M059J (cell line): ENCODE data around the gene IPO5. TPM values are rescaled to one million over a fixed set of nuclear protein-coding genes. Genes with fewer than 3 reads are reported as not detected.

ENCODE experiments used
- DNase-seq: peaks from one replicate; pipeline ENCODE4 v3.0.0-alpha.2; 2012; ENCODE audit warnings: low read depth
- total RNA-seq: library from RNA; depleted of rRNA; stranded (reverse); fragments of >200 nt; shearing (Covaris generic); gene quantifications from 2 replicates; pipeline ENCODE4 v1.2.3, GENCODE V29; 2014; rRNA removed

Gene IPO5
- total RNA-seq, 1 experiment from 2014 or later: 98.2 TPM

GRCh38 chr13:98059276-98059675 is 105.8 kb downstream of the IPO5 start:
- DNase-seq: no peak

DNA sequence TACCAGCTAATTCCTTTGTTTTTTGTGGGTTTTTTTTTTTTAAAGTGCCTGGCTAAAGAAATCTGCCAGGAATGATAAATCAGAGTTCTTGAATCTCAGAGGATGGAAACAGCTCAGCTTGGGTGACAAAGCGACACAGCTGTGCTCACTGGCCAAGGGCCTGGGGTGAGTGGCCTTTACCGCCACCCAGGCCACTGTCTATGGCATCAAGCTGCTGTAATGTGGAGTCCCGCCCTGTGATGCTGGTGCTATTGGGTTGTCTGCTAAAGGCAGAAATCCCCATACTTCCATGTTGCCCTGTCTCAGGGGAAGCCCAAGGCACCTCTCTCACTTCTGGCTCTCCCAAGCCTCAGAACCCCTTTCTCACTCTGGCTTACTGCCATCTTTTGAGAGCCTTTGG is 106.8 kb downstream of the IPO5 start:
- DNase-seq: no peak

DNA sequence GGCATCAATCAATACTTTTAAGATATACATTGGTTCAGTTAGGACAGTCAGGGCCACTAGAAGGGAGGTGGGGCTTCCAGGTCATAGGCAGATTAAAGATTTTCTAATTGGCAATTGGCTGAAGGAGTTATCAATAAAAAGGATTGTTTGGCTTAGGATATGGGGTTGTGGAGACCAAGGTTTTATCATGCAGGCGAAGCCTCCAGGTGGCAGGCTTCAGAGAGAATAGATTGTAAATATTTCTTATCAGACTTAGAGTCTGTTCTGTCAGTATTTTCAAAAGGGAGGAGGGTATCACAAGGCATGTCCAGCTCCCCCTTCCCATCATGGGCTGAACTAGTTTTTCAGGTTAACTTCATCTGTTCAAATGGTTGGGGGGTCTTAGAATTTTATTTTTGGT is 112.0 kb downstream of the IPO5 start:
- DNase-seq: no peak

DNA sequence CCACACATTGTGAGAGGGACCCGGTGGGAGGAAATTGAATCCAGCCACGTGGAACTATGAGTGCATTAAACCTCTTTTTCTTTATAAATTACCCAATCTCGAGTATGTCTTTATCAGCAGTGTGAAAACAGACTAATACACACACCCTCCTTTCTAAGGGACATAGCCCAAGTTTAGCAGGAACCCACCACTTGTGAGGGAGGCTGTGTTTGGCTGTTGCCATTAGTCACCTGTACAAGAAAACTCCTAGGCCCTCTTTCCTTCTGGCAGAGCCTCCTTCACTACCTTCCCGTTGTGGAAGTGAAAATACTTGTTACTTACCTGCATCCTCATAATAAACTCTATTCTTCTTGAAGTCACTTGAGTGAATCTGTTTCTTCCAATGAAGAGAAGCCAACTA is 113.2 kb downstream of the IPO5 start:
- no peak for DNase-seq

- no peak for DNase-seq
Observed at GRCh38 chr13:98068521-98068920, 115.0 kb downstream of the IPO5 start.

DNA sequence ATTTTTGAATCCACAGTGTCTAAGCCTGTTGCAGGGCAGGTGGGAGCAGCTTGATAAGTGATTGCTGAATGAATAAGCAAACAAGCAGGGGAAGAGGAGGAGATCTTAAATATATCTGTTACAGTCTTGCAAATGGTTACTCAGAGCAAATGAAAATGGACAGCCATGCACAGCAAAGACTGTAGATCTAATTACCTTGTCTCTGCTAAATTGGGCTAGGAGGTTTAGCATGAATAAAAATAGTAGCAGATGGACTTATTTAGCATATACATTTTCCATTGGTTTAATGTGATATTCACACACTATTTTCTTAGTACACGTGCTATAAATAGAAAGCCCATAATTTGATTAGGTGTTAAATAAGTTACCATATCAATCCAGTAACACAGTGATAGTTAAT is 116.5 kb downstream of the IPO5 start:
- no peak for DNase-seq

DNA sequence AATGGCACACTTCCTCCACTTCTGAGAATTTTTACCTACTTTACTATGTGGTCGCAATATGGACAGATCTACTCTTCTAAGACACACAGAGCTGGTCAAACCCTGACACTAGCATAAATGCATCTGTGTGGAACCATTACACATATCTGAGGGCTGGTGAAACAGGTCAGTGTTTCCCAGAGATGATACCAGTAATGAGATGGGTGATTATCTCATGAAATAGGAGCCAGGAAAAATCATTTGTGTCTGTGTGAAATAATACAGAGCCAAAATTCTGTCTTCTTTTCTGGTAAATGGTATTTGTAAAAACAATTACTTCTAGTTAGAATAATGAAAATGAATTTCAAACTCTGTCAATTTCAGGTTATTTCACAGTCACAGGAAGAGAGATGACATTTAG is 117.8 kb downstream of the IPO5 start:
- no peak for DNase-seq

GRCh38 chr13:98072476-98072875 is 119.0 kb downstream of the IPO5 start:
- no peak for DNase-seq

Other genes starting within 250 kb of the IPO5 start
- 13.0 and 13.3 TPM in 2 replicates for gene FARP1, start 189.4 kb downstream of the IPO5 start, total RNA-seq
- not detected in 2 replicates for gene RNF113B, start 223.6 kb downstream of the IPO5 start, total RNA-seq